ENCODE measurements around the gene BNIPL.

BNIPL gene, protein sequence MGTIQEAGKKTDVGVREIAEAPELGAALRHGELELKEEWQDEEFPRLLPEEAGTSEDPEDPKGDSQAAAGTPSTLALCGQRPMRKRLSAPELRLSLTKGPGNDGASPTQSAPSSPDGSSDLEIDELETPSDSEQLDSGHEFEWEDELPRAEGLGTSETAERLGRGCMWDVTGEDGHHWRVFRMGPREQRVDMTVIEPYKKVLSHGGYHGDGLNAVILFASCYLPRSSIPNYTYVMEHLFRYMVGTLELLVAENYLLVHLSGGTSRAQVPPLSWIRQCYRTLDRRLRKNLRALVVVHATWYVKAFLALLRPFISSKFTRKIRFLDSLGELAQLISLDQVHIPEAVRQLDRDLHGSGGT

DNA sequence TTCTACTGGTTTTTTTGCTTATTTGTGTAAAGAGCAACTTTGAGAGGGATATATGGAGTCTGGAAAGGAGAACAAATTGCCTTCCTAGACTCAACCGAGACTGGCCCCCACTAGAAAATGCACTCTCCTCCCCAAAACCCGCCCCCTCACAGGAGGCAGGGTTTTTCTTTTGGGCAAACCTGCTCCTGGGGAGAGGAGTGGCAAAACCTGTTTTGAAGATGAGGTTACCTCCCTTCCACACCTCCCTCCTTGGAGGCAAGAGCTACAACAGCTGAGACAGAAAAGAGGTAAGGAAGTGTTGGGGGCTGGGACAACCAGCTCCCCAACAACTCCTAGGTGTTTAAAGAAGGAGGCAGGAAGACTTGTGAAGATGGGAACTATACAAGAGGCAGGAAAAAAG is at the start of gene BNIPL:
TSS of gene BNIPL (plus strand) at position 231 of the 400 bp plus-strand sequence. CDS start at position 371, 140 bp downstream.
- no peak for DNase-seq

DNA sequence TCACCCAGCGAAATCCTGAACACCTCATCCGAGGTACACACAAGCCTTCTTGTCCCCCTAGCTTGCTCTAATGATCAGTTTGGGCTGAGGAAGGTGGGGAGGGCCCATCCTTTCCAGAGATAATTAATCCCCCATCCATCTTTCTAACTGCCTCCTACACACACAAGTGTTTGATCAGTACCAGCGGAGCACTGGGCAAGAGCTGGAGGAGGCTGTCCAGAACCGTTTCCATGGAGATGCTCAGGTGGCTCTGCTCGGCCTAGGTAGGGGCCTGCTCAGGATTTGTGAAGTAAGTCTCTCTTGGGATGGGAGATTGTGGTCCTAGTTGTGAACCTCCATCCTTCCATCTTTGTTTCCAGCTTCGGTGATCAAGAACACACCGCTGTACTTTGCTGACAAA is 48.5 kb upstream of the BNIPL start:
- no peak for DNase-seq

DNA sequence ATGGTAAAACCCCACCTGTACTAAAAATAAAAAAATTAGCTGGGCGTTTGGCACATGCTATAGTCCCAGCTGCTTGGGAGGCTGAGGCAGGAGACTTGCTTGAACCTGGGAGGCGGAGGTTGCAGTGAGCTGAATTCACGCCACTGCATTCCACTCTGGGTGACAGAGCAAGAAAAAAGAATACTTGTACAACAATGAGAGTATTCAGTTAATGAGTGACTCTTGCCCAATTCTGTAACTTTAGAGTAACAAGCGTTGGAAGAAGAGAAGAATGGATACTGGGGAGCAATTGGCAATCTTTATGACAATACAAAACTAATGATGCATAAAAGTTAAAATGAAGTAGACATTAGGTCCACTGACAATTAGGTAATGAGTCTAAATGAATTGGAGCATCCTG is 43.8 kb upstream of the BNIPL start:
- no peak for DNase-seq

DNA sequence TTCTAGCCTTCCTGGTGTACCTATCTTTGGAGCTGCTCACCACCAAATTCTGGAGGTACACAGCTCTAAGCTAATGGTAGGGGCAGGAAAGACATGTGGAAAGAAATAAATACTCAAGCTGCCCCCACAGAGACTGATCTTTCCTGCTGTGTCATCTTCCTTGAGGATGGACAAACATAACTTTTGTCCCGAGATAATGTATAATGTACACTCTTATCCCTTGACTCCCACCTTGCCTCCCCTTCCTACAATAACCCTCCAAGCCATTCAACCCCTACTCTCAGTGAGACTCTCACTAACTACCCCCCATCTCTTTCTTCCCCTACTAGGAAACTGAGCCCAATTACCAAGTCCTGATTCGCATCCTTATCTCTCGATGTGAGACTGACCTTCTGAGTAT is 42.1 kb upstream of the BNIPL start:
- DNase-seq: no peak

DNA sequence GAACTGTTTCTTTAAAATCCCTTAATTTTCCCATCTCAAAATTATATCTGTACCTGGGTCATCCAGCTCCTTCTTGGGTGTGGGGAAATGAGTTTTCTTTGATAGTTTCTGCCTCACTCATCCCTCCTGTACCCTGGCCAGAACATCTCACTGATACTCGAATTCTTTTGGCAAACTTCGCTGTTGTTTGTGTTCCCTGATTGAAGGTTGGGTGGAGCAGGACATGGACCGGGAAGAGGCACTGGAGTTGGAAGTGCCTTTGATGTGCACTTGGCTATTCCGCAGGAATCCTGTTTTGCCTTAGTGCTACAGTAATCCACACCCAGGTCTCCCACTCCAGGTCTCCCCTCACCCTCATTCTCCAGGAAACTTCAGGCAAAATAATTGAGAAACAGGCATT is 40.9 kb upstream of the BNIPL start:
- DNase-seq: no peak

DNA sequence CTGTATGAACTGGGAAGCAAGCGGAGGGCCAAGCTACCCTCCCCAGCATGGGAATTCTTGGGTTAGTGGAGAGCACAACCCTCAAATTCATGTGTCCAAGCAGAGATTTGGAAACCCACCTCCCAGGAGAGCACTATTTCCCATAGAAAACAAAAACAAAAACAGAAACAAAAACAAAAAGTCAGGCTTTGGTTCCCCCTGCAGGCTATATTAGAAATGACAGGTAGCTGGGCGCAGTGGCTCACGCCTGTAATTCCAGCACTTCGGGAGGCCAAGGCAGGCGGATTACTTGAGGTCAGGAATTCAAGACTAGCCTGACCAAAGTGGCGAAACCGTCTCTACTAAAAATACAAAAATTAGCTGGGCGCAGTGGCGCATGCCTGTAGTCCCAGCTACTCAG is 40.5 kb upstream of the BNIPL start:
- DNase-seq: no peak

DNA sequence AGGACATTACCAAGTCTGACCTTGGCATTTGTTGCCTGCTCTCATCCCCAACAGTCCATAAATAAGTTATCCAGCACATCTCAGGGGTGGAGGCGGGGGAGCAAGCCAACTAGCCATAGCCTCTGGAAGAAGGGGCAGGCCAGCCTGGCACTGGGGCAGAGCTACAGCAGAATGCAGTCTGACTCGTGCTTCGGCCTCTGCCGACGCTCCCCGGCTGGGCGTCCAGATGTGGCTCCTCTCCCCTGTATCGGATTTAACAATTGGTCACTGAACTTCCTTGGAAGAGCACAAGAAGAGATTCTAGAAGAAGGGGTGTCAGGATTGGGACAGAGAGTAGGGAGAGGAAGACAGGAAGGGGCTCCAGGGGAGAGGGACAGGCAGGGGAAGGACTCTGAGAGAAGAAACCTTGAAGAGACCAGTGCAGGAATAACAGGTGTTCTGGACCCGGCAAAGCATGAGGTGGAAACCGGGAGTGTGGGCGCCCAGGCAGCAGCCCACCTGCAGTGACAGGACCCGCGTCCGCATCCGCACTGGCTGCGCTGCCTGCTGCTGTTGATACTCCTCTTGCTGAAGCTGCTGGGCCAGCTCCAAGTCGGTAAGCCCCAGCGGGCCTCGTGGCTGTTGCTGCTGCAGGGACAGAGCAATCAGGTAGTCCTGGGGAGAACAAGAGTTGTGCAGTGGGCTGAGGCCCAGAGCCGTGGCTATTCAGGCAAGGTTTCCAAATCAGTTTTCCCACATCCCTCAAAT is 39.1 kb upstream of the BNIPL start:
- DNase-seq: no peak

DNA sequence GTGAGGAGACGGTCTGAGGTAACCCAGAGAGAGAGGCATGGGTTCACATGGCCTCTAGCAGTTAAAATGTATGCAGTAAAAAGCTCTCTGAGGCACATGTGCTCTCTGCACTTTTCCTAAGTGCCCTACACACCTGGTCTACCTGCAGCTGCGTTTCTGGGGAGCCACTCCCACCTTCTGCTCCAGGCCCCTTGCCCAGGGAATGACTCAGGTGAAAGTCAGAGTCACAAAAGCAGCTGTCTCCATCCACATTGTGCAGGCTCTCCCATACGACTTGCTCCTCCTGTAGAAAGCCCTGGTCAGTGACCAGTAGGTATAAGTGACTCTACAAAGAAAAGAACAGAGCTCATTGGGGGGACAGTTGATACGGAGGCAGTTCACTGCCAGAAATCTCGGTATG is 38.4 kb upstream of the BNIPL start:
- DNase-seq: no peak

DNA sequence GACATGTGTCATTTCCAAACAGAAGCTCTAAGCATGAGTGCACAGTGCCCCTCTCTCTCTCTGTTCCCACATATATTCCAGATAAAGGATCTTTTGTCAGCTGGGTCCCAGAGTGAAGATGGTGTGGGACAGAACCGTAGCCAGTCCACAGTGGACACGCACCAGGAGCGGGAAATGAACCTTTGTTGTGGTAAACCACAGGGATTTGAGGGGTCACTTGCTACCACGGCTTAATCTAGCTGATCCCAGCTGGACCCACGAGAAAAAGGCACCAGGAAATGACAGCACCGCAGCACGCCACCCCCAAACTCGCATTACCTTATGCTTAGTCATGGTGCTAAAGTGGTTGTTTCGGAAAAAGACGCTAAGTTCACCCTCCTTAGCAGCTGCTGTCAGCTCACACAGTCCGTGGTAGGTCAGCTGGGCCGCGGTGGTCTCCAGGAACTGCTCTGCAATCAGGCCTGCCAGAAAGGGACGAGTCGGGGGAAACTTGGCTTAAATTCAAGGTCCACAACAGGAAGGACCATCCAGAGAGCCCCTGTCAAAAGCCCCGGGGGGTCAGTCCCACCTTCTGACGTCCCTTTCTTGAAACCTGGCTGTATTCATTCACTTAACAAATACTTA is 37.2 kb upstream of the BNIPL start:
- DNase-seq: no peak

DNA sequence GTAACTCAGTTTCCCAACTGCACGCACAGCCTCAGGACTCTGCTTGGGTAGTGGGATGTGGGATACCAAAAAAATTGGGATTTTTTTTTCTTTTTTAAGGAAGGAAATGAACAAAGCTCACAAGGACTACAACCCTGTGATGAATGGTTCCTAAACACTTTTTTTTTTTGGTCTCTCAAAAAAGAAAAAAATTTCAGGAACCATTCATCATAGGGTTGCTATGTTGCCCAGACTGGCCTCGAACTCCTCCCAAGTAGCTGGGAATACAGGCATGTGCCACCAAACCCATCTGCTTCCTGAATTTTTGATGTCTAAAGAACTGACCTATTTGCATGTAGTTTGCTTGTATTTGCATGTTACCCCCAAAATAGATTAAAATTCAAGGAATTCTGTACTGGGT is 36.5 kb upstream of the BNIPL start:
- DNase-seq: no peak

DNA sequence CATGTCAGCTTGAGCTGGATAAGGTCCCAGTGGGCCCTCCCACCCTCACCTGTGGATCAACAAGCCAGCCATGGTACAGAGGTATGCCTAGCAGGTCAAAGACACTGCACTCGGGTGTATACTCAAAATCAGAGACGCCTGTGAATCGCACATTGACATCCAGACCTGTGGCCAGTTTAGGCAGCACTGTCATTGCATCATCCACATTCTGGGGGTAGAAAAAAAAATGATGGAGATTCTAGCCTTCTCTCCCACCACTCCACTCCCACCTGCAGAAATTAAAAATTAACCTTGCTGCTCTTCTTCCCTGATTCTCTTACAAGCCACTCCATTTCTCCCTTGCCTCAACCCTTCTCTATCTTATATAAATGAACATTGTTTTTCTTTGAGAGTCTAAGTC is 36.0 kb upstream of the BNIPL start:
- DNase-seq: no peak

DNA sequence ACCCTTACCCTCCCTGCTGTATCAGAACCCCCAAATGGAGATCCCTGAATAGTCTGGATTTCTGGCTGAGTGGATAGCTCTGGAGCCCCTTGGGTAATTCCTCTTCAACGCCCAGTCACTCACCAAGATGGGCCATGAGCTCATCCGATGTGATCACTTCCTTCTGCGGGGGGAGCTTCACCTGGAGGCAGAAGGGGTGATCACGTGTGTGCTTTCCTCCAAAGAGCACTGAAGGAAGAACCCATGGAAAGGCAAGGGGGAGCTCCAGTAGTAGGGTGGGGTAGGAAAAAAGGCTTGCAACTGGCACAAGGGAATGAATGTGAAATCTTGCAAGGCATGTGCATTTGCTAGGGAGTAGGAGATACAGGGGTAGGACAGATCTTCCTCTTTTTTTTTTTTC is 34.8 kb upstream of the BNIPL start:
- DNase-seq: no peak

DNA sequence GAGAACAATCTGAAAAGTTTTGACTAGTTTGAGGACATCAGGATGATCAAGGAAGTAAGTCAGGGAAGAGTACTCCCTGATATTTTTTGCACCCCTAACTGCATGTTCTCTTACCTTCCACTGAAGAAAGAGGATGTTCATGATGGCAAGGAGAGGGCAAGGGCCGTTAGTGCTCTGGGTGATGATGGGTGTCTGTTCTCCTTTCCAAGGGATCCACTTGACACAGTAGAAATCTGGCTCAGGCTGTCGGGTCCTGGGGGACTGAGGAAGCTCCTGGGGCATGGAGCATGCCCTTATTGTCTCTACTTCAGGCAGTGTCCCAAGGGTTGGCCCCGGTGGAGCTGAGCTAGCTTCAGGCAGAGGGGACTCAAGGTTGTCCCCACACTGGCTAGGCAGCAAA is 34.3 kb upstream of the BNIPL start:
- DNase-seq: no peak

DNA sequence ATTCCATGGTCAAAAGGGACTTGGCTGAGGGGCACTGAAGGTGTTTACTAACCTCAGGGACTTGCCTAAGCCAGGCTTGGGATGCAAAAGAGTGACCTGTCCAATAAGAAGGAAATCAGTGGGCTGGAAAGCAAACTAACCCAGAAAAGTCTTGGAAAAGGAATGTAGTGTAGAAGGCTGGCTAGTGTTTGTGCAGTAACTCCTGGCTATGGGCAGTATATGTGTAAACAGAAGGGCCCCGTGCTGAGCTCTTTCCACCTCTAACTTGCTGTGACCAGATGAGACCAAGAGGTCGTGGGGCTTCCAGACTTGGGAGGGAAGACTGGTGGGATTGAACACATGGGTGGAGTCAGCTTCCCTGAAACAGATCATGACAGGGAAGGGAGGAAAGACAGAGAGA is 33.8 kb upstream of the BNIPL start:
- DNase-seq: no peak

DNA sequence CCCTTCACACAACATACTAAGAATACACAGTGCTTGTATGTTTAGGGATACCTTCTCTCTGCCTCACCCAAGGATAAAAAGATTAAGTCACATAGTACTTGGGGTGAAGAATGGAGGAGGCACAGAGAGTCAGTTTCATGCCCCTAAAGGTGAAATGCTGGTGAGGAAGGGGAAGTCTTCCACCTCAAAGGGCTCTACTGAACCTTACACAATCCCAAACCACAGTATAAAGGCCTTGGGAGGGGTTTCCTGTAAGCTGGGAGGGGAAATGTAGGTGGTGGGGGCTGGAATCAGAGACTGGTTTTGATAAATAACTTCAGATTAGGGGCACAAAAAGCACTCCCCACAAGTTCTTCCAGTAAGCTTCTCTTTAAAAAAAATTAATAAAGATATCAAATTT is 33.2 kb upstream of the BNIPL start:
- no peak for DNase-seq

DNA sequence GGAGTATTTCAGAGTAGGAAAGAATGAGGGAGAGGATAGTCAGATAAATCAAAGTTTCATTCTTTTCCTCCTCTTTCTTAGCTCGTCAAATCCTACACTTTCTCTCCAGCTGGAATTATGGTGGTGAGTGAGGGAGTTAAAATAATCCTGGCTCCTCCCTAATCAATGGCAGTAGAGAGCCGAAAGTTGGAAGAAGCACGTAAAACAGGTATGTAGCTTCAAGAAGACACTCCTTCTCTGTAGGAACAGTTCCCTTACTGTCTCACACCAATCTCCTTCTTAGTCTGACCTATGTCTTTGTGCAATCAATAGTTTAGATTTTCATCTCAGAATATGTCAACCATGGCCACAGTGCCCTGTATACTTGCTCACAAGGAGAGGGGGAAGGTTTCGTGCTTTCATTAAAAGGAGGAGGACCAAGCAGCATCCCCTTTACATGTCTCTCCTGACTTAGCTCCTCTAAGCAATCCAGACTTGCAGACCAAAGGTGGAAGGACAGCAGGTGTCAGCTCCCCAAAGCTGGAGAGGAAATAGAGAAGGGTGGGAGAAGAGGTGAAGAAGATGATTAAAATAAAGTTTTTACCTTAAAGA is 30.6 kb upstream of the BNIPL start:
- DNase-seq: peak; percentile 27

DNA sequence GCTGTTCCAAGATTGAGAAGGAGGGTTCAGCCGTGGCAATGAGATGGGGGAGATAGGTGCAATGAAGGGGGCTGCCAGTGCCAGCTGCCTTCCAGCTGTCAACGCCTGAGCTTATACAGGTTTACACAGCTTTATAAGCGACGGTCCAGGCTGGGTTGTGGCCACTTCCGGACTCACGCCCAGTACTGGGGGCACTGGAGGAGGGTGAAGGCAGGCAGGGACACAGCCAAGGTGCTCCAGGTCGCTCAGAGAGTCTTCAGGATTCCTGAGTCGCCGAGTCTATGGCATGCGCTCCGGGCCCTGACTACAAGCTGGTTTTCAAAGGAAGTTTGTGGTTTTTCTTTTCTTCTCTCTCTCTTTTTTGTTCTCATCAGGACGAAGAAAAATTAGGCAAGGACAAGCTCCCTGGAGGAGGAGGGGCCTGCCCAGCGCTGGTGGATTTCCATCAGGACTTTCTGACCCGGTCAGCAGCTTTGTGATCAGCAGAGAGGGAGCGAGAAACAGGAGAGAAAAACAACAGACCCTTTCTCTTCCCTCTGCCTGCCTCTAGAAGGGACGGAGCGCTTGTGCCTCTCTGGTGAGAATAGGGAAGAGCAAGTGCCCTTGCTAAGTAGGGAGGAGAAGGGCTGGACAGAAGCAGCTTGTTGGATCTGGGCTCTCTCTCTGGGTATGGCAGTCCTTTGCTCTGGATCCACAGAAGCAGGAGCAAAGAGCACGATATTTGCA is 29.9 kb upstream of the BNIPL start, which contains the start of gene MINDY1:
TSS of gene MINDY1 (minus strand) at position 576 of the 726 bp plus-strand sequence. CDS start 4,285 bp downstream, outside the sequence.
- DNase-seq: peak; percentile 84

DNA sequence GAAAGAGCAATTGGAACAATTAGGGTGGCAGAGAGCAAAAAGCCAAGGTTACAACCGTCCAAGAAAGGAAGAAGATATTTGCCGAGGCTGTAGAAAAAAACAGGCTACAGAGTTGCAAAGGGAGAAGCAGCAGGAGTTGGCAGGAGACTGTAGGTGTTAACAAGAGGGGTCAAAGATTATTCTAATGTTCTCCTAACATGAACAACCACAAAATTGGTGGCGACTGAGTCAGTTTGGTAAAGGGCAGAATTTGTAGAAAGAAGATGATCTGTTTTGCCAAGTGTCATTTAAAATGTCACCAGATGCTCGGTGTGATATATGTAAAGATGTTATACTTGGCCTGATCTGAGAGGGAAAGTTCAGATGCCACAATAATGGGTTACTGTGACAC is 28.5 kb upstream of the BNIPL start:
- DNase-seq: no peak

DNA sequence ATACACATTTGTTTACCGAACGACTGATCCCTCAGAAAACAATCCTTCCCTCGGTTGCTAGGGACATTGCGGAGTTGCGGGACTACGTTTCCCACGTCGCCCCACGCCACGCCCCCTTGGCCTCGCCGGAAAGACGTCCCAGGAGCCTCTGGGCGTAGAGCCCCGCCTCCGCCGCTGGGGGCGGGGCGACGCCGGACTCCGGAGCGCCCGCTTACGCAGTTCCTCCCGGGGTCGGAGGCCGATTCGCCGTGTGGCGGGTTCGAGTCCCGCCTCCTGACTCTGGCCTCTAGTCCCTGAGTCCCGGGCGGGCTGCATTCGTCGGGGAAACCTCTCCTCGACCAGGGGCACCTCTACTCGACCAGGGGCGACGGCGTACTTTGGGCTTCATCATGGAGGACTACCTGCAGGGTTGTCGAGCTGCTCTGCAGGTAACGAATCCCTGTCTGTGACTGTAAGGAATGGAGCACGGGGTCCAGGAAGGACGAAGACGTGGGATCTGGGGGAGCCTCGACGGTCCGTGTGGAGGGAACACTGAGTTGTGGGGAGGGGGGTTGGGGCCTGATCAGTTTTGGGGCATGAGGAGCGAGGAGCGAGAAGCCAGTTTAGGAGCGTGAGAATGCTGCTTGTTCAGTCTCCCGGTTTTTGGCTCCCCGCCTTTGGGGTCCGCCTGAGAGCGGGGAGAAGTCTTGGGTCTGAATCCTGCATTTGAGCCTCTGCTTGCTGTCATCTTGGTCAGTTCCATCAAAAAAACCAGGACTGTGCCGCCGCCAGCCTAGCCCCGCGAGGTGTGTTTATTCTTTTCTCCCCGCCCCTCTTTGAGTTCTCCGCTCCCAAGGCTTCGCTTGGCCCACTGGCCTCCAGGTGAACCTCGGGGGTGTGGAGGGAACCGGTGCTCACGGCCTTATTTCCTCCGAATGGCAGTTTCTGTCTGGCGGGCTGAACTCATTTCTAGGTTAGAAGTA is 27.9 kb upstream of the BNIPL start, which contains the start of gene PRUNE1:
TSS of gene PRUNE1 (plus strand) at position 206 of the 962 bp plus-strand sequence. CDS start at position 390, 184 bp downstream.
- DNase-seq: peak; percentile 95

DNA sequence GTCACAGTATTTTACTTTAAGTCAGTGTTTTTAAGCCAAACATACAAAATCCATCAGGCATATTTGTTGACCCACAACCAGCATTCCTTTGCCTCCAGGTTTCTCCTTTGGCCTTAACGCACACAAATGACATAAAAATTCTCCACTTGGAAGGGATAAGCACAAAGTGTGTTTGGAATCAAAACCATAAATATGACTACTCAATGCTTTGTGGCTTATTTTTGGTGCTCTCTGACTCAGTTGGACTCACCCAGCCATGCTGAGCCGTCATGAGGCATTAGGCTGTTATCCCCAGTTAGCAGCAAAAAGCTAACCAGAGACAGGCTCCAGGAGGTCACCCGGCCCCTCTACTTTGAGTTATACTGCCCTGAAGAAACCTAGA is 27.2 kb upstream of the BNIPL start:
- DNase-seq: no peak

DNA sequence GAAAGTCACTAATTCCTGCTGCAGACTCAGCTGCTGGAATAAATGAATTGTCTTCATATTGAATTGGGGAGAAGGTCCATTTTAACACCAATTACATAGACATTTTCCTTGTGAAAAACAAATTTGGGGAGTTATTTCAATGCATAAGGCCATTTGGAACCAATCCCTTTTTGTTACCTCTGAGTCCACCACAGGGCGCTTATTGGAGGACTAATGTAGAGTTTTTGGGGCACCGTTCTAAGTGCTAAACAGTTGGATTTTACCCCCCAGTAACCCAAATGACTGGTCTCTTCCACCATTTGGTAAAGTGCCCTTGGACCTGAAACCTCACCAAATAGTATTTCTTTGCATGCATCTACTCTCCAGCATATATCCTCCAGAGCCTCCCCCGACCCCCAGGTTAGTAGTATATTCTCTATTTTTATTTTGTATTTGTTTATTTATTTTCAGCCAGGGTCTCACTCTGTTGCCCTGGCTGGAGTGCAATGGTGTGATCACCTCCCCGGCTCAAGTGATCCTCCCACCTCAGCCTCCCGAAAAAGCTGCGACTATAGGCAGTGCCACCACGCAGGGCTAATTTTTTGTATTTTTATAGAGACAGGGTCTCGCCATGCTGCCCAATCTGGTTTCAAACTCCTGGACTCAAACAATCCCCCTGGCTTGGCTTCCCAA is 26.6 kb upstream of the BNIPL start:
- no peak for DNase-seq

Data from NCI-H146 (cell line).